ENCODE data around the gene CRABP2.

DNA sequence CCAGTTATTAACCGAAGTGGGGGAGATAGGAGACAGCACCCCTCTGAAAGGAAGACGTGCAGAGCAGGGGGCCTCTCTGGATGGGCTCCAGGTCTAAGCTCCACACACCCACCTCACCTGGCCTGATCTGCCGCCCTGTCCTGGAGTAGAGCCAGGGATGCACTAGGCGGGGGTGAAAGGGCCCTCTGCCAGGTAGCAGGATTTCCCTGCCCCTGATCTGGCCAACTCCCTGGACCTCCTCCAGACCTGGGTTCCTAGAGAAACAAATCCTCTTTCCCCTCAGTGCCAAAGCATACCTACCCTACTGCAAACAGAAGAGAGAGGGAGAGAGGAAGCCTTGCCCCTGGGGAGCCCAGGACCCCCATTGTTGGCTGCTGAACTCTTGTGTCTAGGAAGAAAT lies 2.0 kb downstream of the CRABP2 start:
- TF ChIP-seq YY1 (IDR thresholded peaks at IDR 0.05; ENCODE audit: insufficient read depth, insufficient read length) (no peak), SUZ12 (IDR thresholded peaks at IDR 0.05; ENCODE audit: extremely low read depth, insufficient read depth, insufficient read length) (no peak)

Data from NT2/D1 (cell line).